GM18505 (cell line): Measurements from ENCODE around the gene FAM200C.
"Not testable (repeated sequence)": the region's sequence is repeated elsewhere in the genome, so short reads cannot be mapped to it uniquely, and the experiment has no call there.

ENCODE experiments used
- ATAC-seq: cut with Tn5 transposase; IDR thresholded peaks from one replicate; pipeline ENCODE4 v1.9.1; 2021; ENCODE audit not compliant: unreplicated experiment
- POLR2A ChIP-seq: IDR thresholded peaks from 4 replicates; pipeline ENCODE4 v1.6.1; 2011; ENCODE audit warnings: borderline replicate concordance; ENCODE audit not compliant: insufficient read depth, insufficient read length; ENCODE audit errors: extremely low read depth

Gene FAM200C

GRCh38 chr5:160399402-160400353 is at the start of gene FAM200C:
FAM200C (minus strand) TSS chr5:160400054; CDS start chr5:160395490, 4,564 bp downstream.
- peak; percentile 87 for TF ChIP-seq POLR2A
- ATAC-seq = peak; percentile 82

- ATAC-seq = no peak
- TF ChIP-seq POLR2A = no peak
Observed at GRCh38 chr5:160449458-160449857, 49.6 kb upstream of the FAM200C start.

- no peak for ATAC-seq
- TF ChIP-seq POLR2A = no peak
Observed at GRCh38 chr5:160448886-160449285, 49.0 kb upstream of the FAM200C start.

- no peak for ATAC-seq
- TF ChIP-seq POLR2A = no peak
Observed at GRCh38 chr5:160445751-160446150, 45.9 kb upstream of the FAM200C start.

- TF ChIP-seq POLR2A = no peak
Observed at GRCh38 chr5:160445132-160445531, 45.3 kb upstream of the FAM200C start.

GRCh38 chr5:160444407-160444806 is 44.6 kb upstream of the FAM200C start:
- TF ChIP-seq POLR2A = no peak
- ATAC-seq = no peak

More at GRCh38 chr5:160445132-160445531, 45.3 kb upstream of the FAM200C start:
- no peak for ATAC-seq

GRCh38 chr5:160442824-160443431 is 43.1 kb upstream of the FAM200C start:
- ATAC-seq = peak; percentile 19

GRCh38 chr5:160441311-160441781 is 41.5 kb upstream of the FAM200C start:
- TF ChIP-seq POLR2A = no peak
- no peak for ATAC-seq

More at GRCh38 chr5:160442824-160443431, 43.1 kb upstream of the FAM200C start:
- TF ChIP-seq POLR2A = no peak

- peak; percentile 60 for ATAC-seq
- peak; percentile 38 for TF ChIP-seq POLR2A
Observed at GRCh38 chr5:160439205-160439600, 39.3 kb upstream of the FAM200C start.

GRCh38 chr5:160438316-160439204 is 38.7 kb upstream of the FAM200C start:
- no peak for TF ChIP-seq POLR2A
- ATAC-seq = peak; percentile 29

GRCh38 chr5:160437271-160437670 is 37.4 kb upstream of the FAM200C start:
- no peak for ATAC-seq
- TF ChIP-seq POLR2A = no peak

GRCh38 chr5:160436661-160437060 is 36.8 kb upstream of the FAM200C start:
- not testable (repeated sequence) for ATAC-seq

GRCh38 chr5:160436017-160436416 is 36.2 kb upstream of the FAM200C start:
- TF ChIP-seq POLR2A = no peak
- ATAC-seq = no peak
